Activated T-cell treated with anti-CD3 and anti-CD28 coated beads, Interleukin-2, amount 50 U/mL, for 4 hours (primary cell): Measurements from ENCODE around the gene MINDY4. TPM values are rescaled to one million over a fixed set of nuclear protein-coding genes. Genes with fewer than 3 reads are reported as not detected.

ENCODE experiments used
- ATAC-seq, 2 donors: fragments of 200-7000 bp; cut with Tn5 transposase; one replicate each; pipeline ENCODE4 v1.10.0; 2021
- DNase-seq: peaks from one replicate; pipeline ENCODE4 v3.0.0-alpha.2; 2020
- H3K27me3 Mint-ChIP-seq: one replicate; pipeline ENCODE4 v1.8.0; 2021; ENCODE audit warnings: low read depth, mixed read lengths
- H3K36me3 Mint-ChIP-seq: one replicate; pipeline ENCODE4 v1.8.0; 2022; ENCODE audit warnings: mixed read lengths; ENCODE audit not compliant: insufficient read depth
- H3K4me1 Mint-ChIP-seq: one replicate; pipeline ENCODE4 v1.8.0; 2021; ENCODE audit warnings: low read depth, mixed read lengths
- H3K4me3 Mint-ChIP-seq: one replicate; pipeline ENCODE4 v1.8.0; 2021; ENCODE audit warnings: mild to moderate bottlenecking, moderate library complexity, mixed read lengths
- H3K9me3 Mint-ChIP-seq: one replicate; pipeline ENCODE4 v1.8.0; 2021; ENCODE audit warnings: mixed read lengths
- total RNA-seq, 3 donors: library from RNA; stranded (reverse); gene quantifications; one replicate each; pipeline ENCODE4 v1.2.1, GENCODE V29; 2021

The MINDY4 gene
- total RNA-seq, 3 donors from 2014 or later = 1.6 to 2.1 (median 1.7) TPM

GRCh38 chr7:30752484-30752883 lies 18.7 kb upstream of the MINDY4 start:
- ATAC-seq = no peak
- H3K9me3 Mint-ChIP-seq = no peaks in the 10 kb centered on the region
- no peaks in the 10 kb centered on the region for H3K36me3 Mint-ChIP-seq
- DNase-seq = no peak
- H3K4me1 Mint-ChIP-seq = no peaks in the 10 kb centered on the region
- H3K27me3 Mint-ChIP-seq = no peaks in the 10 kb centered on the region
- H3K4me3 Mint-ChIP-seq = no peak overlapping the region

DNA sequence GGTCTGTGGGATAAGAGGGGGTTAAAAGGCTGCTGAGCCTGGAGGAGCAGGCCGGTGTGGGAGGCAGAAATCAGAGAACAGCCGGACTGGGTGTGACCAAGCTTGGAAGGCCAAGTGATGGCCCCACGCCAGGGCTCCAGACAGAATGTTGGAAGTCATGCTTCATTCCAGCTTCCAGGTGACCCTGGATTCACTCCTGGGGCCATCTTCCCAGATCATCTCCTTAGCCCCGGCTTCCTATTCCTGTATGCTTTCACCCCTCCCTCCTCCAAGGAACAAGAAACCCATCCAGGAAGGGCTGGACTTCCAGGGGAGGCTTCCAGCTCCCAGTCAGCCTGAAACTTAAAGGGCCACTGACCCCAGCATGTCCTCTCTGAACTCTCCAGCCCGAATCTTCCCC lies 18.2 kb upstream of the MINDY4 start:
- no peak overlapping the region for H3K4me3 Mint-ChIP-seq
- ATAC-seq = no peak

DNA sequence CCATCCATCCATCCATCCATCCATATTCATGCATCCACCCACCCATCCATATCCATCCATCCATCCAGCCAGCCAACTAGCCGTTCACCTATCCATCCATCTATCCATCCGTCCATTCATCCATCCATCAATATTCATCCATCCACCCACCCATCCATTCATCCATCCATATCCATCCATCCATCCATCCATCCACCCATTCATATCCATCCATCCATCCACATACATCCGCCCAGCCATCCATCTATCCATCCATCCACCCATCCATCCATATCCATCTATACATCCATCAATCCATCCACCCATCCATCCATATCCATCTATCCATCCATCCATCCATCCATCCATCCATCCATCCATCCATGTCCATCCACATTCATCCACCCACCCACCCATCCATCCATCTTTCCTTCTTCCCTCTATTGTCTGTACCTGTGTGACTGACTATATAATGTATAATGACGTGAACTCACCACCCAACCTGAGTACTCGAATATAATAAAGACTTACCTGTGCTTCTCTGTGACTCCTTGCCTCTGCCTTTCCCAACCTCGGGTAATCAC lies 16.8 kb upstream of the MINDY4 start:
- Mint-ChIP-seq H3K4me3 (no peak overlapping the region), H3K27me3 (peaks cover 5% of the 10 kb centered on the region), H3K36me3 (no peaks in the 10 kb centered on the region), H3K9me3 (no peaks in the 10 kb centered on the region), H3K4me1 (no peaks in the 10 kb centered on the region)
- DNase-seq = no peak
- no peak for ATAC-seq

More for the DNA sequence above, 18.2 kb upstream of the MINDY4 start:
- H3K4me1 Mint-ChIP-seq = no peaks in the 10 kb centered on the region
- H3K27me3 Mint-ChIP-seq = peaks cover 3% of the 10 kb centered on the region
- no peaks in the 10 kb centered on the region for H3K36me3 Mint-ChIP-seq
- H3K9me3 Mint-ChIP-seq = no peaks in the 10 kb centered on the region
- DNase-seq = no peak

GRCh38 chr7:30755384-30756154 lies 15.6 kb upstream of the MINDY4 start:
- Mint-ChIP-seq H3K4me1 (no peaks in the 10 kb centered on the region), H3K27me3 (peaks cover 9% of the 10 kb centered on the region), H3K9me3 (no peaks in the 10 kb centered on the region), H3K36me3 (no peaks in the 10 kb centered on the region), H3K4me3 (no peak overlapping the region)
- no peak for ATAC-seq
- DNase-seq = no peak

DNA sequence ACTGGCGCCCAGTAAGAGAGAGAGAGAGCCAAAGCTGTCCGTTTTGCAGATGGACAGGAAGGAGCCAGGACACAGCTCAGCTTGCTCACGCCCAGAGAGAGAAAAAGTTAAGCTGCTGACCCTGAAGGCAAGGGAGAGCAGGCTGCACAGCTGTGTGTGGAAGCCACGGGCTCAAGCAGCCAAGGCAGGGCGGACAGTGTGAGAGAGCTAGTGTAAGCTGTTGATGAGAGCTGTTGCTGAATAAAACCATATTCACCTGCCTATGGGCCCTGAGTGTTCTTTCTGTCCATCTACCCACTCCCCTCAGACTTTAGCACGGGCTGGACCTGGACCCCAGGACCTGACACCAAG lies 13.9 kb upstream of the MINDY4 start:
- Mint-ChIP-seq H3K27me3 (peaks cover 9% of the 10 kb centered on the region), H3K9me3 (no peaks in the 10 kb centered on the region), H3K36me3 (no peaks in the 10 kb centered on the region)

GRCh38 chr7:30760514-30761213 lies 10.6 kb upstream of the MINDY4 start:
- Mint-ChIP-seq H3K36me3 (no peaks in the 10 kb centered on the region), H3K9me3 (no peaks in the 10 kb centered on the region), H3K4me1 (no peaks in the 10 kb centered on the region), H3K4me3 (no peak overlapping the region), H3K27me3 (peaks cover 9% of the 10 kb centered on the region)
- no peak for ATAC-seq
- DNase-seq = no peak

More for the DNA sequence above, 13.9 kb upstream of the MINDY4 start:
- Mint-ChIP-seq H3K4me3 (no peak overlapping the region), H3K4me1 (no peaks in the 10 kb centered on the region)
- ATAC-seq = no peak
- no peak for DNase-seq

GRCh38 chr7:30761214-30762156 lies 9.7 kb upstream of the MINDY4 start:
- no peak for DNase-seq
- Mint-ChIP-seq H3K4me3 (no peak overlapping the region), H3K4me1 (no peaks in the 10 kb centered on the region), H3K36me3 (no peaks in the 10 kb centered on the region), H3K9me3 (no peaks in the 10 kb centered on the region), H3K27me3 (peaks cover 9% of the 10 kb centered on the region)
- ATAC-seq = no peak

DNA sequence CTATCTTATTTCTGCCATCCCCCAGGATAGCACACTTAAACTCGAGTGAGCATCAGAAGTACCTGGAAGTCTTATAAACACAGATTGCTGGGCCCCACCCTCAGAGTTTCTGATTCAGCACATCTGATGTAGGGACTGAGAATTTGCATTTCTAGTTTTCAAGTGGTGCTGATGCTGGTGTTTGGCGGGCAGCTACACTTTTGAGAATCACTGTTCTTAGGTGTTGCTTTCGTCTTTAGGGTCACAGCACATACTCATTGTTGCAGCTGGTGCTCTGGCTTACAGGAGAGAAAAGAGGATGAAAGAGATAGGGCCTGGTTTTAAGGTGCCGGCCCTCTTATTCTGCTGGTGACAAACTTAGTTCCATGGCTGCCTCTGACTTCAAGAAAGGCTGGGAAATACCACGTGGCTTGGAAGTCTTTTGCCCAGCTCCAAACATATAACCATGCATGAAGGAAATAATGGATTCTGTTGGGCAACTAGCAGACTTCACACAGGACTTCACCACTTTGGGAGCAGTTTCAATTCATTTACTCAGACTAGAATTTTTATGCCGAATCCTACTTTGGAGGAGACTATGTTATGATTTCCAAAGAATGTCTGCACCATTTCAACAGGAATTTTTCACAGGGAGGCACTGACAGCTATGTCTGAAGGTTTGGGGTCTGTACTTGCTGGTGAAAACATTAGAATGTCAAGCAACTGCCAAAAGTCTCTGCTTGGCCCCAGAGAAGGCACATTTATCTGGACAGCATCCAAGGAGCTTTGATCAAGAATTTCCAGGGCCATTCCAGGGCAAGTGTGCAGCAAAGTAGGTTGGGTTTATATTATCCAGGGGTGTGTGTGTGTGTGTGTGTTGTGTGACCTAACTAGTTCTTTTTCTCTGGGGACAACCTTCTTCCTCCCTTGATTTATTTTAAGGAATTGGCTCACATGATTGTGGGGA lies 6.9 kb upstream of the MINDY4 start:
- DNase-seq = no peak
- Mint-ChIP-seq H3K9me3 (no peaks in the 10 kb centered on the region), H3K4me1 (no peaks in the 10 kb centered on the region), H3K4me3 (no peak overlapping the region), H3K27me3 (peaks cover 5% of the 10 kb centered on the region), H3K36me3 (no peaks in the 10 kb centered on the region)
- ATAC-seq = no peak

DNA sequence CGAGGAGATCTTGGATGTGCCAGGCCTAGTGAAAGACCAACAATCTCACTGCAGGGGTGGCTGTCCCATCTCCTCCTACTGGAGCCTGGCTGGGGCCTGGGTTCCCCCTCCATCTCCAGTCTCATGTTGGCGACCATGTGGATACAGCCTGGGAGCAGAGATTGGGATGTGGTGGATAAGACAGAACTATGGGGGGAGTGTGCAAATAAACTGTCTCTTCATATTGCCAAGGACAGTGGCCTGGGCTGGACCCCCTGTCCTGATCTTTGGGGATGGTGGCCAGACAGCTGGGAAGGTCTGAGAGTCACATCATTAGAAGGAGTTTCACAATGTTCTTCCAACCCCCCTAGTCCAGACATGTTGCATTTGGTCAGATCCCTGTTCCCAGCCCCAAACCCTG lies 5.8 kb upstream of the MINDY4 start:
- Mint-ChIP-seq H3K4me3 (no peak overlapping the region), H3K9me3 (no peaks in the 10 kb centered on the region), H3K4me1 (no peaks in the 10 kb centered on the region), H3K36me3 (no peaks in the 10 kb centered on the region), H3K27me3 (no peaks in the 10 kb centered on the region)
- DNase-seq = no peak
- ATAC-seq = no peak

GRCh38 chr7:30770845-30771173 lies 408 bp upstream of the MINDY4 start:
- no peak for DNase-seq
- no peak for ATAC-seq
- Mint-ChIP-seq H3K4me3 (peak overlapping the region; percentile 85), H3K36me3 (no peaks in the 10 kb centered on the region), H3K4me1 (peaks cover 6% of the 10 kb centered on the region), H3K9me3 (no peaks in the 10 kb centered on the region), H3K27me3 (no peaks in the 10 kb centered on the region)

DNA sequence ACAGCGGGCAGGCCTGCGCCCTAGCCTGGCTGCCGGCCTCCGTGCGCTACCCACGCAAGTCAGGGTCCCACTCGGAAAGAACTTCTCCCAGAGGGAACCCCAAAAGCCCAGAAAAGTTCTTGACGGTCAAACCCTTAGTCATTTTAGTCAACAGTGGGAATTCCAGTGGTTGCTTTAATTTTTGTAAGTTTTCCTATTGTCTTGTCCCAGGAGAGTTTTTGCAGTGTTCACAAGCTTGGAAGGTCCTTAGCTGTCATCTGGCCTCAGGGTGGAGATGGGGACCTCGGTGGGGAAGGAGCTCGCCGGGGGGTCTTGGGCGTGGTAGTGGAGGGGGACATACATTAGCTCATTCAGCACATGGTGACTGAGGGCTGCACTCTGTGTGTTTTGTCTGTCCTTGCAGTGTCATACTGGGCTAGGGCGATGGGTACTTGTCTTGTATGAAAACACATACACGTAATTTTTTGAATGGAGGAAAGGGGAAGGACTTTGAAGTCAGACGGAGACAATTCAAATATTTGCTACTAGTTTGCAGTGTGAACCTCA lies 736 bp downstream of the MINDY4 start:
- ATAC-seq = peak in 1 of 2 donors; percentile 25

DNA sequence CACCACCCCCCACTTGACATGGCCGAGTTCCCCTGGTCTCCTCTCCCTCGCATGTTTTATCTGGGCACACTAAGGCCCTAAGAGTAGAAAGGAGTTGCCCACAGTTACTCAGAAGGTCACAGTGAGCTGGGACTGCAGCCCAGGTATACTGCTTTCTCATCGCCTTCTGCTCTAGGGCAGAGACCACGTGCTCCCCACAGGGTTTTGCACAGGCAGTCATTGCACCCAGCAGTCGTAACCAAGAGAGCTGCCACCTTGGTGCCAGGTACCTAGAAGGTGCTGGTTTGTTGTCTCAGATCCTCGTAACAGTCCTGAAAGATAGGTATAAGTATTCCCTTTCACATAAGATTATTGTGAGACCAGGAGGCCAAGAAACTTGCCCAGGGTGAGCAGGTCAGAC lies 1.8 kb downstream of the MINDY4 start:
- DNase-seq (no peak), ATAC-seq (no peak)
- no peaks in the 10 kb centered on the region for H3K9me3 Mint-ChIP-seq
- H3K36me3 Mint-ChIP-seq = no peaks in the 10 kb centered on the region
- H3K4me1 Mint-ChIP-seq = peaks cover 6% of the 10 kb centered on the region
- no peak overlapping the region for H3K4me3 Mint-ChIP-seq
- no peaks in the 10 kb centered on the region for H3K27me3 Mint-ChIP-seq

More for the DNA sequence above, 736 bp downstream of the MINDY4 start:
- H3K4me3 Mint-ChIP-seq = peak overlapping the region; percentile 85
- peaks cover 6% of the 10 kb centered on the region for H3K4me1 Mint-ChIP-seq
- no peaks in the 10 kb centered on the region for H3K27me3 Mint-ChIP-seq
- no peaks in the 10 kb centered on the region for H3K36me3 Mint-ChIP-seq
- no peak for DNase-seq
- no peaks in the 10 kb centered on the region for H3K9me3 Mint-ChIP-seq

GRCh38 chr7:30775992-30776391 lies 4.8 kb downstream of the MINDY4 start:
- DNase-seq = no peak
- ATAC-seq = no peak
- Mint-ChIP-seq H3K4me1 (peaks cover 4% of the 10 kb centered on the region), H3K4me3 (no peak overlapping the region), H3K36me3 (peaks cover 2% of the 10 kb centered on the region), H3K9me3 (no peaks in the 10 kb centered on the region), H3K27me3 (no peaks in the 10 kb centered on the region)
